T-cell (primary cell): ENCODE measurements around the gene USP3. TPM values are rescaled to one million over a fixed set of nuclear protein-coding genes. Genes with fewer than 3 reads are reported as not detected.

Source experiments
- ATAC-seq, 4 experiments: fragments of 200-7000 bp in 3 of 4; fragments of 150-1000 bp in 1 of 4; cut with Tn5 transposase; replicated peaks in 1 of 4; 1 replicate in 3 of 4; 2 replicates in 1 of 4; pipeline ENCODE4 v1.10.0; 2021; ENCODE audit warnings: moderate library complexity in 3 of 4, mild to moderate bottlenecking in 2 of 4, moderate number of reproducible peaks in 1 of 4
- CTCF ChIA-PET, 2 donors: fragments of 300-600 bp; sonication (Branson Sonifier 250); formaldehyde crosslinking; loops; one replicate each; lab custom pipeline; 2022; ENCODE audit warnings: antibody characterized with exemption in 2 of 2; lab: Charles Lee
- POLR2A ChIA-PET, 2 donors: fragments of 300-600 bp; sonication (Branson Sonifier 250); formaldehyde crosslinking; loops; one replicate each; lab custom pipeline; 2022; ENCODE audit warnings: antibody characterized with exemption in 2 of 2; lab: Charles Lee
- DNase-seq, 35 experiments: peaks; one replicate each; pipeline versions ENCODE4 v3.0.0 to v3.0.0-alpha.2; 2013 to 2023
- H3K27ac ChIP-seq: one replicate; pipeline ENCODE4 v1.5.1; 2013; ENCODE audit warnings: low read length
- H3K27me3 ChIP-seq, 2 experiments: replicated peaks in 1 of 2; 1 replicate in 1 of 2; 2 replicates in 1 of 2; pipeline versions ENCODE4 v1.6.1 to v1.7.0; 2013; ENCODE audit warnings: low read length in 1 of 2, mixed read lengths in 1 of 2; ENCODE audit not compliant: control insufficient read depth in 2 of 2, insufficient read depth in 2 of 2; ENCODE audit errors: extremely low read depth in 1 of 2
- H3K36me3 ChIP-seq, 2 donors: 1 replicate in 1 of 2; 2 replicates in 1 of 2; pipeline versions ENCODE4 v1.6.1 to v1.7.0; 2013; ENCODE audit warnings: low read length in 1 of 2; ENCODE audit not compliant: control insufficient read depth in 2 of 2, insufficient read depth in 1 of 2; ENCODE audit errors: extremely low read depth in 1 of 2
- H3K4me1 ChIP-seq, 2 experiments: 1 replicate in 1 of 2; 2 replicates in 1 of 2; pipeline versions ENCODE4 v1.6.1 to v1.7.0; 2013; ENCODE audit warnings: low read length in 2 of 2, mixed read lengths in 1 of 2; ENCODE audit not compliant: insufficient read depth in 2 of 2, control insufficient read depth in 1 of 2; ENCODE audit errors: extremely low read depth in 1 of 2
- H3K4me3 ChIP-seq, 2 donors: 1 replicate in 1 of 2; 2 replicates in 1 of 2; pipeline versions ENCODE4 v1.5.1 to v1.7.0; 2013; ENCODE audit warnings: mild to moderate bottlenecking in 2 of 2, low read length in 1 of 2, moderate library complexity in 1 of 2; ENCODE audit not compliant: control insufficient read depth in 1 of 2; ENCODE audit errors: extremely low read depth in 1 of 2
- H3K9me3 ChIP-seq: 2 replicates; pipeline ENCODE4 v1.7.0; 2013
- H3K27ac Mint-ChIP-seq, 2 donors: one replicate each; pipeline ENCODE4 v1.8.0; 2020 to 2021; ENCODE audit warnings: mild to moderate bottlenecking in 2 of 2, mixed read lengths in 2 of 2
- H3K27me3 Mint-ChIP-seq, 2 donors: one replicate each; pipeline ENCODE4 v1.8.0; 2021 to 2022; ENCODE audit warnings: mixed read lengths in 2 of 2
- H3K36me3 Mint-ChIP-seq: one replicate; pipeline ENCODE4 v1.8.0; 2021; ENCODE audit warnings: mixed read lengths
- H3K4me1 Mint-ChIP-seq, 3 donors: one replicate each; pipeline ENCODE4 v1.8.0; 2020 to 2022; ENCODE audit warnings: mixed read lengths in 3 of 3, mild to moderate bottlenecking in 1 of 3
- H3K4me3 Mint-ChIP-seq, 3 donors: one replicate each; pipeline ENCODE4 v1.8.0; 2020 to 2022; ENCODE audit warnings: mild to moderate bottlenecking in 3 of 3, mixed read lengths in 3 of 3, moderate library complexity in 3 of 3
- H3K9me3 Mint-ChIP-seq, 3 donors: one replicate each; pipeline ENCODE4 v1.8.0; 2020 to 2022; ENCODE audit warnings: mixed read lengths in 3 of 3
- WGBS: methylation state at CpG from one replicate; pipeline ENCODE4 v1.1.5; 2013; ENCODE audit warnings: missing lambda C conversion rate; ENCODE audit not compliant: insufficient coverage; 5-methylcytosine and 5-hydroxymethylcytosine counted together
- total RNA-seq, 35 experiments: library from RNA in 6 of 35; stranded (reverse) in 6 of 35; fragments of 120-200 nt in 1 of 35; gene quantifications; one replicate each; pipeline versions ENCODE4 v1.2.1 to v1.2.4 and lab custom pipeline; 2013 to 2026

USP3 gene
- total RNA-seq, 5 donors from 2014 or later (not counting 1 experiment from before 2014, with no cell fraction given) = 123 to 265 (median 130) TPM

DNA sequence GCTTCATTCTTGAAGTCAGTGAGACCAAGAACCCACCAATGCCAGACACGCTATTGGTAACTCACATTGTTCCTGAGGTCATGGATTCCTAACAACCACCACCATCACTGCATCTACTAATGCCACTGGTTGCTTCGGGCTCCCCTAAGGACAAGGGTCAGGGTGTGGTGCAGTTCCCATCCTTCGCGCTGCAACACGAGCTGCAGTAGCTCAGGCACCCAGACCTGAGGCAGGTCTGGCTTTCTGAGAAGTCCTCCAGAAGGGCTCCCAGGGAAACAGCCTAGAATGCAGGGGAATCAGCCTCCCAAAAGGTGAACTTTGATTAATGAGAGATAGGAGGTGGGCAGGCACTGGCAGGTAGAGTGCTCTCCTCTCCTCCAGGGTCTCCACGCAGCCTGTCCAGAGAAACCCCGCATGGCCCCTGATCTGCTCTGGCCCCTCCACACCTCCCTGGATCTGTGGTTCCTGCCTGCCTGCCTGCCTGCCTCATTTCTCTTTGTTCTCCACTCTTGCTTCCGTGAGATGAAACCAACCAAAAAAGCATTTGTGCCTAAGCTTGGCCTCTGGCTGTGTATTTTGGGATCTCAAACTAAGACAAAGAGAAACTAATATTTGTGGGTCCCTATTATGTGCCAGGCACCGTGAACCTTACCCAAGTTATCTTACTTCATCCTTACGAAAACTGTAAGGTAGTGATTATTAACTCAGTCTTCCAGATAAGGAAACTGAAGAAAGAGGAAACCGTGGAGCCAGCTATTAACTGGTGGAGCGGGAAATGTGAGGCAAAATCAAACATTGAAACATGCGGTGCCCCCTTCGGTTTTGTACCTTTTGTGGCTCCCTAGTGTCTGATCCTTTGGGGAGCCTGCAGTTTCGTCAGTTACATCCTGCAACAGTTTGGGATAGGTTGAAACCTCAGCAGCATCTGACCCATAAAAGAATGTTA lies 43.9 kb upstream of the USP3 start:
- ChIA-PET CTCF (interaction anchor here in 1 of 2 donors (0.6 kb wide), 1 partner anchor 13 kb away, joined by 7 read pairs; no protein-coding TSS in a partner anchor), POLR2A (no interaction called here)
- H3K4me1 ChIP-seq = no peaks in the 10 kb centered on the region
- no peak overlapping the region for H3K4me3 ChIP-seq
- no peaks in the 10 kb centered on the region for H3K4me1 Mint-ChIP-seq
- DNase-seq (no peak), ATAC-seq (no peak)
- no peak overlapping the region for H3K27ac ChIP-seq
- H3K9me3 ChIP-seq = no peaks in the 10 kb centered on the region
- peaks cover 0 to 4% of the 10 kb centered on the region in 2 experiments for H3K27me3 ChIP-seq
- H3K36me3 ChIP-seq = no peaks in the 10 kb centered on the region
- peaks cover 0 to 2% of the 10 kb centered on the region in 2 donors for H3K27me3 Mint-ChIP-seq
- WGBS = 82% methylated on average over 12 of the region's 15 CpGs
- H3K9me3 Mint-ChIP-seq = no peaks in the 10 kb centered on the region
- no peaks in the 10 kb centered on the region for H3K36me3 Mint-ChIP-seq
- H3K4me3 Mint-ChIP-seq = peak overlapping the region in 1 of 3 donors; percentile 1
- H3K27ac Mint-ChIP-seq = no peak overlapping the region

- peaks cover 0 to 2% of the 10 kb centered on the region in 2 donors for H3K27me3 Mint-ChIP-seq
- Histone ChIP-seq H3K36me3 (no peaks in the 10 kb centered on the region), H3K27ac (no peak overlapping the region), H3K27me3 (peaks cover 0 to 4% of the 10 kb centered on the region in 2 experiments), H3K4me3 (no peak overlapping the region), H3K4me1 (peaks cover 0 to 1% of the 10 kb centered on the region in 2 experiments), H3K9me3 (no peaks in the 10 kb centered on the region)
- no peak overlapping the region for H3K4me3 Mint-ChIP-seq
- ChIA-PET POLR2A (no interaction called here), CTCF (no interaction called here)
- H3K9me3 Mint-ChIP-seq = no peaks in the 10 kb centered on the region
- H3K36me3 Mint-ChIP-seq = no peaks in the 10 kb centered on the region
- ATAC-seq (no peak), DNase-seq (no peak)
- WGBS = 90% methylated on average over 18 of the region's 22 CpGs
- H3K27ac Mint-ChIP-seq = no peak overlapping the region
- H3K4me1 Mint-ChIP-seq = peaks cover 1 to 2% (median 2%) of the 10 kb centered on the region in 3 donors
Observed at GRCh38 chr15:63461230-63461985, 43.0 kb upstream of the USP3 start.

DNA sequence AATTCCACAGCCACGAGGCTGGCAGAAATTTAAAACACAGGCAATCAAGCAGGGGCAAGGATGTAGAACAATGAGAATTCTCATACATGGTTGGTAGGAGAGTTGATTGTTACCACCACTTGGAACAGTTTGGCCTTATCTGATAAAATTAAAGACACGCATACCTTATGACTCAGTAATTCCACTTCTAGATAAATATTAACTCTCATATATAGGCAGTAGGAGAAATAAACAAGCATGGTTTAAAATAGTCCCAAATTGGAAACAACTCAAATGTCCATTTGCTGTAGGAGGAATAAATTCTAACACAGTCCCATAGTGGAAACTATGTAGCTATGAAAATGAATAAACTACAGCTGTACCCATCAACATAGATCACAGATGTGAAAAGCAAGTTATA lies 42.3 kb upstream of the USP3 start:
- no peak overlapping the region for H3K4me3 ChIP-seq
- Mint-ChIP-seq H3K4me1 (peaks cover 8 to 9% (median 8%) of the 10 kb centered on the region in 3 donors), H3K27me3 (peaks cover 0 to 2% of the 10 kb centered on the region in 2 donors), H3K36me3 (no peaks in the 10 kb centered on the region), H3K4me3 (no peak overlapping the region), H3K27ac (no peak overlapping the region), H3K9me3 (no peaks in the 10 kb centered on the region)
- ATAC-seq = no peak
- CTCF ChIA-PET = interaction anchor here in 1 of 2 donors (0.7 to 1.0 kb wide), 2 partner anchors 17 to 126 kb away, joined by 3 read pairs; no protein-coding TSS in a partner anchor
- H3K27ac ChIP-seq = no peak overlapping the region
- no peaks in the 10 kb centered on the region for H3K9me3 ChIP-seq
- peaks cover 4 to 8% of the 10 kb centered on the region in 2 experiments for H3K4me1 ChIP-seq
- DNase-seq = no peak
- H3K27me3 ChIP-seq = peaks cover 0 to 4% of the 10 kb centered on the region in 2 experiments
- no peaks in the 10 kb centered on the region for H3K36me3 ChIP-seq
- POLR2A ChIA-PET = interaction anchor here in 1 of 2 donors (0.5 to 0.9 kb wide), 2 partner anchors 82 to 245 kb away, joined by 4 to 10 read pairs; no protein-coding TSS in a partner anchor
- no CpG with 5 or more reads among the region's 2 CpGs for WGBS

- H3K27me3 Mint-ChIP-seq = peaks cover 0 to 2% of the 10 kb centered on the region in 2 donors
- CTCF ChIA-PET = interaction anchor here in 1 of 2 donors (0.7 to 1.0 kb wide), 2 partner anchors 17 to 125 kb away, joined by 3 read pairs; no protein-coding TSS in a partner anchor
- no peak for ATAC-seq
Observed at GRCh38 chr15:63463036-63463435, 41.4 kb upstream of the USP3 start.

GRCh38 chr15:63463793-63464192 lies 40.6 kb upstream of the USP3 start:
- Mint-ChIP-seq H3K36me3 (no peaks in the 10 kb centered on the region), H3K9me3 (no peaks in the 10 kb centered on the region), H3K4me1 (peaks cover 19 to 22% (median 19%) of the 10 kb centered on the region in 3 donors), H3K27me3 (peaks cover 0 to 2% of the 10 kb centered on the region in 2 donors), H3K4me3 (no peak overlapping the region), H3K27ac (no peak overlapping the region)
- Histone ChIP-seq H3K36me3 (no peaks in the 10 kb centered on the region), H3K27ac (no peak overlapping the region), H3K4me3 (no peak overlapping the region), H3K27me3 (peaks cover 0 to 4% of the 10 kb centered on the region in 2 experiments), H3K9me3 (no peaks in the 10 kb centered on the region), H3K4me1 (peaks cover 9 to 10% of the 10 kb centered on the region in 2 experiments)
- 100% methylated on average over 1 of the region's 5 CpGs for WGBS
- CTCF ChIA-PET = interaction anchor here (0.7 to 1.1 kb wide), 2 partner anchors 55 to 108 kb away, joined by 3 read pairs; no protein-coding TSS in a partner anchor
- ATAC-seq = no peak
- POLR2A ChIA-PET = interaction anchor here in 1 of 2 donors (0.6 kb wide), 1 partner anchor 173 kb away, joined by 3 read pairs; no protein-coding TSS in a partner anchor
- no peak for DNase-seq

More at GRCh38 chr15:63463036-63463435, 41.4 kb upstream of the USP3 start:
- H3K27me3 ChIP-seq = peaks cover 0 to 4% of the 10 kb centered on the region in 2 experiments
- no peaks in the 10 kb centered on the region for H3K9me3 Mint-ChIP-seq
- peaks cover 13 to 15% (median 13%) of the 10 kb centered on the region in 3 donors for H3K4me1 Mint-ChIP-seq
- POLR2A ChIA-PET = interaction anchor here in 1 of 2 donors (0.6 to 0.9 kb wide), 4 partner anchors 8 to 172 kb away, joined by 3 to 4 read pairs (median 3); no protein-coding TSS in a partner anchor
- H3K27ac ChIP-seq = no peak overlapping the region
- no peaks in the 10 kb centered on the region for H3K36me3 ChIP-seq
- H3K9me3 ChIP-seq = no peaks in the 10 kb centered on the region
- no peak overlapping the region for H3K4me3 ChIP-seq
- no peak overlapping the region for H3K4me3 Mint-ChIP-seq
- no peak for DNase-seq
- H3K36me3 Mint-ChIP-seq = no peaks in the 10 kb centered on the region
- no peak overlapping the region for H3K27ac Mint-ChIP-seq
- H3K4me1 ChIP-seq = peaks cover 6 to 9% of the 10 kb centered on the region in 2 experiments
